SKM-1 treated with dmso at 0.1 percent for 144 hours (cell line): ENCODE measurements around the gene PLAAT3.
"Not testable (repeated sequence)": the region's sequence is repeated elsewhere in the genome, so short reads cannot be mapped to it uniquely, and the experiment has no call there.

Experiments used
- DNase-seq: peaks from one replicate; lab custom pipeline; 2025; ENCODE audit not compliant: unreplicated experiment; lab: John Stamatoyannopoulos, UW

PLAAT3 gene

DNA sequence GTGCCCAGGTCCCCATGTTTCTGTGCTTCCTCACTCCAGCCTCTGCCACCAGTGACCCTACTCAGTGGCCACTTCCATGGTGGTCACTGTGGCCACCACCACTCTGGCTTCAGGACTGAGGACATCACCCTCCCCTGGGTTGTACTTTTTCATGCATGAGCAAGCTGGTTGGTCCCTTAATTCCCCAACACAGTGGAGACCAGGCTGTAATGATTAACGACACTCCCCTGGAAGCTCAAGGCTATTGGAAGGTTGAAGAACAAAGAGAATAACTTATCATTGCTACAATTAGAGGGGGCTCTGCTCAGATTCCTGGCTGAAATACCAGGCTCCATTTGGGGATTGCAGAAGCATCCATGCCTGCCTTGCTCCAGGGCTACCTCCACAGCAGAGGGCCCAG is 67.2 kb downstream of the PLAAT3 start:
- no peak for DNase-seq

DNA sequence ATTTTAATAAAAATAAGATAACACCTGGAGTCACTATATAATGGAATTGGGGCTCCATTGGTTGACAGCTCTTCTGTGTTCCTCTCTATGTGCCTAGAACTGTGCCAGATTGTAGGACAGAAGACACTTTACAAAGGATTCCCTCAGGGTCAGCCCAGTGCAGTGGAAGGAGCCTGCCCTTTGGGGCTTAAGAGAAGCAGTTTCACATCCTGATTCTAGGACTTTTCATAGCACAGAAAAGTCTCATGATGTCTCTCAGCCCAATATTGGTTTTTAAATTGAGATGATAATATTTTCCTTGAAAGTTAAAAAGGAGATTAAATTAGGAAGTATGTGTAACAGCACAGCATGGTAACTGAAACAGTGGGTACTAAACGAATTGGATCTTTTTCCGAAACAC is 70.5 kb downstream of the PLAAT3 start:
- DNase-seq = no peak

DNA sequence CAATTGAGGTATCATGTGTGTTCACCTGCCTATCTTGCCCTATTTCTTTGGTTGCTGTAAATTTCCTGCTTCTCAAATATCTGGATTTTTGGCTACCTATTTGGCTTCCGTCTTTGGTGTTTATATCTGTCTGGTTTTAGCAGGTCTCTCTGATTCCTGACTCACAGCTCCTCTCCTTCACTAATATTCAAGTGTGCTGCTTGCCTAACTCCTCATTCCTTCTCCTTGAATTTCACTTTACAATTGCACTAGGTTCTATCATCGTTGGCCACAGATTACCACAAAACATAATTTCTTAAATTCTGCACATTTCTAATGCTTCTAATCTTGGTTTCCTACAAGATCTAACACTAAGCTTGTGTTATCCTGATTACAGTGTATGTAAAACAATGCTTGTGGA is 71.7 kb downstream of the PLAAT3 start:
- DNase-seq = not testable (repeated sequence)

DNA sequence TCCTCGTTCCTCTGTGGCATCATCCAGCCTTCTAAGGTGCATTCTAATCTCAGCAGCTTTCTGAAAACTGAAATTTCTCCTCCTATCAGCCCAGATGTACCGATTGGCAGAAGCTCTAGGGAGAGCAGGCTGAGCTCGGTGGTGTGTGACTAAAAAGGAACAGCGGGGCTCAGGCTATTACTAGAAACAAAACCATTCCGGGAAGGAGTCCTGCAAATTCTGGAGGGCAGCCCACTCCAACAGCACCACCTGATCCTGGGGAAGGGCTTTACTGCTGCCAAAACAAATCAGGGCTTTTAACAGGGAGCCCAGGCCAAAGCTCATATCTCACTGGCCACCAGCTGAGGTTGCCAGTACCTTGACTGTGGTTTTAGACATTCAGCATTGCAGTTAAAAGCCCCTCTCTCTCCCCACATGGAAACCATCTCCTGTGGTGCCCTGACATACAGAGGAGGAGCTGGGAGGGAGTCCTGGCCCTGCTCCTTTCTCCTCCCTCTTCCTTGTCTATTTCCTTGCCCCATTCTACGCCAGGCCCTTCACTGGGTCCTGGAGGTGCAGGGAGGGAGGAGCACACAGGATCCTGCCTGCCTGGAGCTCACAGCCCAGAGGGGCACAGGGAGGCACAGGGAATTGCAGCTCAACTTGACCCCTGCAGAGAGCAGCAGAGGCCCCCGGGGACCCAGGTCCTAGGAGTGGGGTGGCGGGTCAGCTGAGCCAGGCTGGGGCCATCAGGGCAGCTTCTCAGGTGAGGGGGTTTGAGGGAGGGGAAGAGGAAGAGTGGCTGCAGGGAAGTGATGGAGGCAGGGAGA is 76.7 kb downstream of the PLAAT3 start:
- no peak for DNase-seq

DNA sequence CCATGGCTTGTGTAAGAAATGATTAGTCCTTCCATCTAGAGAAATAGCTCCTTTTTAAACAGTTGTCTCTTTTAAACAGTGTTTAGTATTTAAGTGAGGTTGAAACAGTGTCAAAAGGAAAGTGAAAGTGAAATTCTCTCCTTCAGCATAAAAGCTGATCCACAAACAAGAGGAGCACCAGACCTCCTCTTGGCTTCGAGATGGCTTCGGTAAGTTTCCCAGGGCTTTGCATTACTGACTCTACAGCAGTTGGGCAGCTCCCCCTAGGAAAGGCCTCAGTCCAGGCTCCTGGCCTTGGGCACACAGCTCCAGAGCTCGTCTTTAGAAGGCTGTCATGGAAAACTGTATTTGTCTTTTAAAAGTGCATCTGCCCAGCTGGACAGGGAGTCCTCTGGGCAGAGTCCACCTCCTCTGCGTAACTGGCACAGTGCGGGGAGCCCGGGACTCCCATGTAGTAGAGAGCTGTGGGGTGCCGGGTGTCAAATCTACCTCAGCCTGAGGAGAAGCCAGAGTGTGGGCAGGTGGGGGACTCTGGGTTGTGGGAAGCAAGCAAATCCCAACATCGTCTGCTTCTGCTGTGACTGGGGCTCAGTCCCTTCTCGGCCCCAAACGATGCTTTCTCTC is 77.5 kb downstream of the PLAAT3 start, which contains the start of gene PLAAT4:
Gene PLAAT4, plus strand, starts transcription at position 140 of the 624 bp plus-strand sequence. Its CDS starts 61 bp downstream, at position 201.
- DNase-seq = no peak

DNA sequence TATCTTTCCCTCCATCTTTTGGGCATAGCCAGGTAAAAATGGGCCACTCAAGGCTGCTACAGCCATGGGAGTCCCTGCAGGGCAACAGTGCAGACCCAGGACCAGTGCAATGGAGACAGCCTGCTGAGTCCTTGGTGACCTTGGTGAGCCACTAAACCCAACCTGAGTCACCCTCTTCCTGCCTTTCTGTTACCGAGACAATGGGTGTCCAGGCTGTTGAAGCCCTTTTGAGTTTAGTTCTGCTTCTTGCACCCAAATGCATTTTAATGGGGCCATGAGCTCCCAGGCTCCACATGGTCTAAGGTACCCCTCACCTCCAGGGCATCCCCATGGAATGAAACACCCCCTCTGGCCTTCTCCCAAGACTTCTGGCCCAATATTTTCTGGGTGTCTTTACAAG is 78.5 kb downstream of the PLAAT3 start:
- DNase-seq = no peak

DNA sequence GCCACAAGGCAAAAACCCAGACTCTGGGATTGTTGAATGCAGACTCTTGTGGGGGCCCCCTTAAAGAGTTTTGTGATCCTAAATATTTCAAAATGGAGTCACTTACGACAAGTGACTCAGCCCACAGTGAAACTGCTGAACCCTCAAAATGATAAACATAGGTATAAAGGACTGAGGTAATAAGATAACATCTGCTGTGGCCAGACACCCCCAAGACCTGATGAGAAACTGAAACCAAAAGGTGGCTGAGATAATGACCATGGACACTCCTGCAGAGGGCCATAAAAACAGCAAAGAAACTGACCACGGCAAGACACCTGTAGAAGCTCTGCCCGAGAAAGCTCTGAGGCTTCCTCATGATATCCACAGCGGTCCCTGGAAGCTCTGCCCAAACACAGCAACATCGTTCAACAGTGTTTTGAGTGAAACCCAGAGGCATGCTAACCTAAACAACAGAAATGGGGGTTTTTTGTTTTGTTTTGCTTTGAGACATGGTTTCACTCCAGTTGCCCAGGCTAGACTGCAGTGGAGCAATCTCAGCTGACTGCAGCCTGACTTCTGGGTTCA is 79.3 kb downstream of the PLAAT3 start:
- no peak for DNase-seq

DNA sequence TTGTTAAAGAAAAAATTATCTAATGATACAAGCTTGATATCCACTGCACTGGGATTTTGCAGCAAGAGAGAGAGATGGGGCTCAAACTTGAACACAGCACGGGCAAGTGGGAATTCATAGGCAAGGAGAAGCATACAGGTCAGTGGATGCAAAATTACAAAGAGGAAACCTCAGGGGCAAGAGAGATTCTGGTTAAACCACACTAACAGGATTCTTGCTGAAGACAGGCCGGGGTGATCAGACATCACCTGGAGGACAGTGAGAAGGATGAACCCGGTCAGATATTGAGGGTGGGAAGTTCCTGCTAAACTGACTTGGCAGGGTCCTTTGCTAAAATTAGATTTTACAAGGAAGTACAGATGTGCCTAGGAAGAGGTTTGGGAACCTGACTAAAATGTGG is 80.2 kb downstream of the PLAAT3 start:
- DNase-seq = no peak

DNA sequence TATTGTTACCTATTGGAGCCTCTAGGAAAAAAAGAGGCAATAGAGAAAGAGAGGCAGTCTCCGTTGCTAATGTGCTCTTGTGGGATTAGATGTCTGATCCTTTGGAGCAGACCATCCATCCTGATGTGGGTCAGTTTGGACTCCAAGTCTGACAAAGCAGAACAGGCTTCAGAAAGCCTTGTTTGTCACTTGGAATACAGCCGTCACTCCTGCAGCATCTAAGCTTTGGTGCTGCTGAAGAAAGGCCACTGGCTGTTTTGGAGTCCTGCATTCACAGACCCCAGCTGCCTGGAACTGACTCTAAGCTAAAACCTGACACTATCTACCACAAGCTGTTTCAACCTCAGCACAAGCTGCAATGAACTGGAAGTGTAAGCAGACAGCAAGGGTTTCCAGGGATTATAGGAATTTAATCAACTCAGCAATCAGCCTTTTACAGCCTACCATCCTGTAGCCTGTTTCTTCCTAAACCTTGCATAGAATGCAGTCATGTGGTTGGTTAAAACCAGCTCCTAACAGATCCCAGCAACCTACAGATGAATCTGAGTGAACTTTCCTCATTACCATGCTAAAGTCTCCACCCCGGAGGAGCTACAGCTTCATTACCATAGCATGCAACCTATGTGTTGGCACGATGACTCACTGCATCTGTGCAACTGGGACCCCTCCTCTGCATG is 81.3 kb downstream of the PLAAT3 start:
- no peak for DNase-seq

DNA sequence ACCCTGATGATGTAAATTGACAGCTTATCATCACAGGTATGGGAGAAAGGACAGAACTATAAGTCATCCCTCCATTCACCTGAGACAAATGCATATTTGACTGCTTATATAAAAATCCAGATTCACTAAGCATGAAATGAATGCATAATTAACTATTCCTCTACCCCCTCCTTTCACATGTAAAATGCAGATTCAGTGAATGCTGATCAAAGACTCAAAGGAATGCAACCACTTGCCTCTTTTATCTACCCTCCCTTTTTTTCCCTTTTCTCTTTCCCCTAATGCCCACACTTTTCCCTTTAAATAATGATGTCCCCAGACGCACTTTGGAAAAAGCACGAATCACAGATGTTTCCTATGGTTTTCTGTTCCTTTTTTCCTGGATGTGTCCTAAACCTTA is 82.1 kb downstream of the PLAAT3 start:
- DNase-seq = no peak

DNA sequence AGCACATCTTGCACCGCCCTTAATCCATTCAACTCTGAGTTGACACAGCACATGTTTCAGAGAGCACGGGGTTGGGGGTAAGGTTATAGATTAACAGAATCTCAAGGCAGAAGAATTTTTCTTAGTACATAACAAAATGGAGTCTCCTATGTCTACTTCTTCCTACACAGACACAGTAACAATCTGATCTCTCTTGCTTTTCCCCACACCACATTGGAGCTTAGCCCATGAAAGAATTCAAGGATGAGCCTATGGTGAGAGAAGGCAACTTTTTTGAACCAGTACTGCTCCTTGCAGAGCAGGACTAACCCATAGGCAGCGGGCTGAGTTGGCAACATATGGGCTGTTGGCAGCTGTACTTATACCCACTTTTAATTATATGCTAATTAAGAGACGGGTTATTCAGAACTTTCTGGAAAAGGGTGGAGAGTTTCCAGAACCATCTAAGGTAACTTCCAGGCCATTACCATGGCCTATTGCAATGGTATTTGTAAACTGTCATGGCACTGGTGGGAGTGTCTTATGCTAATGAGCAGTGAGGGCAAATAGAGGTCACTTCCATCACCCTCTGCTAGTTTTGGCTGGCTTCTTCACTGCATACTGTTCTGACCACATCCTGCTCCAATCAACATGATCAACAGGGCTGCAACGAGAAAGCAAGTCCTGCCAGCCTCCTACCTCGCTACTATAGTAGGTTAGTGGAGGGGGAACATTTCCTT is 83.0 kb downstream of the PLAAT3 start:
- not testable (repeated sequence) for DNase-seq

DNA sequence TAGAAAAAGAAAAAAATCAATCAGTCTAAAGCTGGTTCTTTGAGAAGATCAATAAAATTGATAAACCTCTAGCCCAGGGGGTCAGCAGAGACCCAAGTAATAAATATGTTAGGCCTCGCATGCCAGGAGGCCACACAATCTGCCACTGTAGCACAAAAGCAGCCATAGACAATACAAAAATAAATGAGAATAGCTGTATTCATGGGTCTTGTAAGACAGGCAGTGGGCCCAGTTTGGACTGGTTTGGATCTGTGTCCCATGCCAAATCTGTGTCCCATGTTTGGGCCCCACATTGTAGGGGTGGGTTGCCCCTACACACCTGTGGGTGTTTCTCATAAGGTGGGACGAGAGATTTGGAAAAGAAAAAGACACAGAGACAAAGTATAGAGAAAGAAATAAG is 84.2 kb downstream of the PLAAT3 start:
- no peak for DNase-seq

DNA sequence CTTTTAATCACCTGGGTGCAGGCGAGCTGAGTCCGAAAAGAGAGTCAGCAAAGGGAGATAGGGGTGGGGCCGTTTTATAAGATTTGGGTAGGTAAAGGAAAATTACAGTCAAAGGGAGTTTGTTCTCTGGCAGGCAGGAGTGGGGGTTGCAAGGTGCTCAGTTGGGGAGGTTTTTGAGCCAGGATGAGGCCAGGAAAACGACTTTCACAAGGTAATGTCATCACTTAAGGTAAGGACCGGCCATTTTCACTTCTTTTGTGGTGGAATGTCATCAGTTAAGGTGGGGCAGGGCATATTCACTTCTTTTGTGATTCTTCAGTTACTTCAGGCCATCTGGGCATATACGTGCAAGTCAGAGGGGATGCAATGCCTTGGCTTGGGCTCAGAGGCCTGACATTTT is 84.9 kb downstream of the PLAAT3 start:
- DNase-seq = not testable (repeated sequence)

DNA sequence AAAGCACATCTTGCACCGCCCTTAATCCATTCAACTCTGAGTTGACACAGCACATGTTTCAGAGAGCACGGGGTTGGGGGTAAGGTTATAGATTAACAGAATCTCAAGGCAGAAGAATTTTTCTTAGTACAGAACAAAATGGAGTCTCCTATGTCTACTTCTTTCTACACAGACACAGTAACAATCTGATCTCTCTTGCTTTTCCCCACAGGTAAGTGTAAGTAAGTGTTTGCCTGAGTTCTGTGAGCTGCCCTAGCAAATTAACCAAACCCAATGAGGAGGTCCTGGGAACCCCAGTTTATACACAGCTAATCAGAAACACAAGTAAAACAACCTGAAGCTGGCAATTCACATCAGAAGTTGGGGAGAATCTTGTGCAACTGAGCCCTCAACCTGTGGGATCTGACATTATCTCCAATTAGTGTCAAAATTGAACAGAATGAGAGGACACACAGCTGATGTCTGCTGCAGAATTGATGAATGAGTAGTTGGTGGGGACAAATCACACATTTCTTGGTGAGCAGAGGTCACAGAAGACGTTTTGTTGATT is 85.4 kb downstream of the PLAAT3 start:
- not testable (repeated sequence) for DNase-seq

DNA sequence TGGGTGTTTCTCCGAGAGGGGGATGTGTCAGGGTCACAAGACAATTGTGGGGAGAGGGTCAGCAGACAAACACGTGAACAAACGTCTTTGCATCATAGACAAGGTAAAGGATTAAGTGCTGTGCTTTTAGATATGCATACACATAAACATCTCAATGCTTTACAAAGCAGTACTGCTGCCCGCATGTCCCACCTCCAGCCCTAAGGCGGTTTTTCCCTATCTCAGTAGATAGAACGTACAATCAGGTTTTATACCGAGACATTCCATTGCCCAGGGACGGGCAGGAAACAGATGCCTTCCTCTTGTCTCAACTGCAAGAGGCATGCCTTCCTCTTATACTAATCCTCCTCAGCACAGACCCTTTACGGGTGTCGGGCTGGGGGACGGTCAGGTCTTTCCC is 86.1 kb downstream of the PLAAT3 start:
- DNase-seq = not testable (repeated sequence)

DNA sequence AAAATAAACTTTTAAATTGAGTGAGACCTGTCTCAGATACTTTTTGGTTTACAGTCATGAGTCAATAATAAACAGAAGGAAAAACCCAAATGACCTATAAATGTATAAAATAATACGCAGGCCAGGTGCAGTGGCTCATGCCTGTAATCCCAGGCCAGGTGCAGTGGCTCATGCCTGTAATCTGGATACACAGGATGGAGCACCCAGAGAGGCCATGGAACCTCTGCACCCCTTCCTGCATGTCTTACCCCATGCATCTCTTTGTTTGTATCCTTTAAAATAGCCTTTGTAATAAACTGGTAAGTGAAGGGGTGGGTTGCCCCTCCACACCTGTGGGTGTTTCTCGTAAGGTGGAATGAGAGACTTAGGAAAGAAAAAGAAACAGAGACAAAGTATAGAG is 86.6 kb downstream of the PLAAT3 start:
- DNase-seq = no peak
